Smooth muscle cell (in vitro differentiated cells): ENCODE measurements around the gene KRT1. TPM values are rescaled to one million over a fixed set of nuclear protein-coding genes. Genes with fewer than 3 reads are reported as not detected.

ENCODE experiments used
- DNase-seq: peaks from one replicate; lab custom pipeline; 2025; ENCODE audit not compliant: unreplicated experiment; lab: John Stamatoyannopoulos, UW
- H2AFZ ChIP-seq: fragments of 200-600 bp; sonication (generic); 2 replicates; pipeline ENCODE4 v1.6.0; 2016; ENCODE audit warnings: antibody characterized with exemption, low read depth, mild to moderate bottlenecking
- H3F3A ChIP-seq: fragments of 200-600 bp; sonication (generic); 2 replicates; pipeline ENCODE4 v1.6.0; 2017; ENCODE audit warnings: antibody characterized with exemption, low read depth
- H3K27ac ChIP-seq: fragments of 200-600 bp; sonication (generic); 2 replicates; pipeline ENCODE4 v1.5.1; 2016; ENCODE audit warnings: low read depth, mild to moderate bottlenecking
- H3K27me3 ChIP-seq: fragments of 200-600 bp; sonication (generic); 2 replicates; pipeline ENCODE4 v1.6.1; 2016; ENCODE audit warnings: low read depth, mild to moderate bottlenecking
- H3K36me3 ChIP-seq: fragments of 200-600 bp; sonication (generic); 2 replicates; pipeline ENCODE4 v1.5.1; 2016; ENCODE audit warnings: low read depth
- H3K4me1 ChIP-seq: fragments of 200-600 bp; sonication (generic); 2 replicates; pipeline ENCODE4 v1.5.1; 2016; ENCODE audit warnings: low read depth
- H3K4me2 ChIP-seq: fragments of 200-600 bp; sonication (generic); 2 replicates; pipeline ENCODE4 v1.6.0; 2016; ENCODE audit warnings: mild to moderate bottlenecking
- H3K4me3 ChIP-seq: fragments of 200-600 bp; sonication (generic); 2 replicates; pipeline ENCODE4 v1.5.1; 2016; ENCODE audit warnings: mild to moderate bottlenecking
- H3K79me2 ChIP-seq: fragments of 200-600 bp; sonication (generic); 2 replicates; pipeline ENCODE4 v1.6.0; 2016; ENCODE audit warnings: low read depth, mild to moderate bottlenecking
- H3K9ac ChIP-seq: fragments of 200-600 bp; sonication (generic); 2 replicates; pipeline ENCODE4 v1.6.0; 2016; ENCODE audit warnings: low read depth
- H3K9me3 ChIP-seq: fragments of 200-600 bp; sonication (generic); replicated peaks from 2 replicates; pipeline ENCODE4 v1.5.1; 2016; ENCODE audit warnings: low read depth
- H4K20me1 ChIP-seq: fragments of 200-600 bp; sonication (generic); 2 replicates; pipeline ENCODE4 v1.6.0; 2016; ENCODE audit warnings: low read depth
- WGBS: methylation state at CpG from one replicate; pipeline ENCODE4 v1.1.7; 2016; ENCODE audit warnings: low lambda C conversion rate; 5-methylcytosine and 5-hydroxymethylcytosine counted together
- polyA plus RNA-seq: library from polyadenylated mRNA; unstranded; fragments of >200 nt; fragmentation: Nextera tagmentation; extraction: Ambion mirVana; gene quantifications from 2 replicates; pipeline ENCODE4 v1.2.1, GENCODE V29; 2016
- total RNA-seq: library from RNA; depleted of rRNA; stranded (reverse); fragments of >200 nt; gene quantifications from 2 replicates; pipeline ENCODE4 v1.2.3, GENCODE V29; 2014
- TF ChIP-seq, protein P1 (sequence below): fragments of 200-600 bp; sonication (generic); IDR thresholded peaks from 2 replicates; pipeline ENCODE4 v1.5.1; 2017; ENCODE audit warnings: borderline replicate concordance, mild to moderate bottlenecking, antibody characterized with exemption; ENCODE audit not compliant: insufficient read depth, poor library complexity, severe bottlenecking

Gene KRT1
- total and polyA plus RNA-seq, 2 experiments from 2014 or later = 5.6 to 13.5 TPM

DNA sequence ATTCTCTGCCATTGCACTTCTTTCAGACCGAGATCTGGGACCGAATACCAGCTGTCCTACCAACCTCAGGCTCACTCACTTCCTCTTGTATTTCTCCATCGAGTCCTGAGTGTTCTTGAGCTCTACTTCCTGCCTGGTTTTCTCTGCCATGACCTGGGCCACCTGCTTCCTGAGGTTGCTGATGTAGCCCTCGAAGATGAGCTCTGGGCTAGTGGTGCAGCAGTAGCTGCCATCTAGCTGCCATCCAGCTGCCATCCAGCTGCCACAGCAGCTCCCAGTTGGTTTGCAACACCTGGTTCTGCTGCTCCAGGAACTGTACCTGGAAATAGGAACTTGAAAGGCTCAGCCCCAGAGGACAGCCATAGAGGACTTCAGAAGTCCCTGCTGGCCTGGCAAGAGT lies 46.8 kb downstream of the KRT1 start:
- Histone ChIP-seq H3K36me3 (no peaks in the 10 kb centered on the region), H3K4me1 (no peaks in the 10 kb centered on the region), H3K9me3 (no peaks in the 10 kb centered on the region), H3K27ac (no peak overlapping the region), H3K4me3 (no peak overlapping the region), H4K20me1 (no peaks in the 10 kb centered on the region), H3K27me3 (peaks cover 26% of the 10 kb centered on the region), H3F3A (no peaks in the 10 kb centered on the region), H3K9ac (no peak overlapping the region), H2AFZ (no peak overlapping the region), H3K4me2 (no peak overlapping the region), H3K79me2 (no peaks in the 10 kb centered on the region)
- DNase-seq = no peak
- 85% methylated on average over 4 of the region's 4 CpGs for WGBS
- TF ChIP-seq, protein P1, sequence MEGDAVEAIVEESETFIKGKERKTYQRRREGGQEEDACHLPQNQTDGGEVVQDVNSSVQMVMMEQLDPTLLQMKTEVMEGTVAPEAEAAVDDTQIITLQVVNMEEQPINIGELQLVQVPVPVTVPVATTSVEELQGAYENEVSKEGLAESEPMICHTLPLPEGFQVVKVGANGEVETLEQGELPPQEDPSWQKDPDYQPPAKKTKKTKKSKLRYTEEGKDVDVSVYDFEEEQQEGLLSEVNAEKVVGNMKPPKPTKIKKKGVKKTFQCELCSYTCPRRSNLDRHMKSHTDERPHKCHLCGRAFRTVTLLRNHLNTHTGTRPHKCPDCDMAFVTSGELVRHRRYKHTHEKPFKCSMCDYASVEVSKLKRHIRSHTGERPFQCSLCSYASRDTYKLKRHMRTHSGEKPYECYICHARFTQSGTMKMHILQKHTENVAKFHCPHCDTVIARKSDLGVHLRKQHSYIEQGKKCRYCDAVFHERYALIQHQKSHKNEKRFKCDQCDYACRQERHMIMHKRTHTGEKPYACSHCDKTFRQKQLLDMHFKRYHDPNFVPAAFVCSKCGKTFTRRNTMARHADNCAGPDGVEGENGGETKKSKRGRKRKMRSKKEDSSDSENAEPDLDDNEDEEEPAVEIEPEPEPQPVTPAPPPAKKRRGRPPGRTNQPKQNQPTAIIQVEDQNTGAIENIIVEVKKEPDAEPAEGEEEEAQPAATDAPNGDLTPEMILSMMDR = no peak

- H3F3A ChIP-seq = no peaks in the 10 kb centered on the region
- DNase-seq = no peak
- H3K27me3 ChIP-seq = peaks cover 25% of the 10 kb centered on the region
- no peak overlapping the region for H3K4me3 ChIP-seq
- H3K9ac ChIP-seq = no peak overlapping the region
- no peaks in the 10 kb centered on the region for H3K79me2 ChIP-seq
- TF ChIP-seq, protein P1 = no peak
- H3K4me2 ChIP-seq = no peak overlapping the region
- no peaks in the 10 kb centered on the region for H4K20me1 ChIP-seq
- H3K36me3 ChIP-seq = no peaks in the 10 kb centered on the region
- 74% methylated on average over 4 of the region's 4 CpGs for WGBS
- H3K4me1 ChIP-seq = no peaks in the 10 kb centered on the region
- H3K9me3 ChIP-seq = no peaks in the 10 kb centered on the region
- H3K27ac ChIP-seq = no peak overlapping the region
- no peak overlapping the region for H2AFZ ChIP-seq
Observed at GRCh38 chr12:52632656-52633055, 47.6 kb downstream of the KRT1 start.

GRCh38 chr12:52631676-52632459 lies 48.3 kb downstream of the KRT1 start:
- Histone ChIP-seq H3K9me3 (no peaks in the 10 kb centered on the region), H3F3A (no peaks in the 10 kb centered on the region), H3K36me3 (no peaks in the 10 kb centered on the region), H3K4me1 (no peaks in the 10 kb centered on the region), H2AFZ (no peak overlapping the region), H3K4me2 (no peak overlapping the region), H3K27ac (no peak overlapping the region), H3K27me3 (peaks cover 31% of the 10 kb centered on the region), H3K4me3 (no peak overlapping the region), H3K79me2 (no peaks in the 10 kb centered on the region), H3K9ac (no peak overlapping the region), H4K20me1 (no peaks in the 10 kb centered on the region)
- TF ChIP-seq, protein P1 = no peak
- WGBS = 87% methylated on average over 6 of the region's 6 CpGs
- no peak for DNase-seq

GRCh38 chr12:52631264-52631663 lies 48.9 kb downstream of the KRT1 start:
- Histone ChIP-seq H4K20me1 (no peaks in the 10 kb centered on the region), H3K4me2 (no peak overlapping the region), H3K27me3 (peaks cover 31% of the 10 kb centered on the region), H3K27ac (no peak overlapping the region), H3K4me1 (no peaks in the 10 kb centered on the region), H2AFZ (no peak overlapping the region), H3K79me2 (no peaks in the 10 kb centered on the region), H3F3A (no peaks in the 10 kb centered on the region), H3K4me3 (no peak overlapping the region), H3K9me3 (no peaks in the 10 kb centered on the region), H3K9ac (no peak overlapping the region), H3K36me3 (no peaks in the 10 kb centered on the region)
- WGBS = 63% methylated on average over 4 of the region's 4 CpGs
- TF ChIP-seq, protein P1 = no peak
- DNase-seq = no peak
